Measurements from ENCODE around the gene FOXE3.
A peak's percentile ranks its signal among the peaks of the same experiment; 100 is the strongest.

Gene FOXE3

DNA sequence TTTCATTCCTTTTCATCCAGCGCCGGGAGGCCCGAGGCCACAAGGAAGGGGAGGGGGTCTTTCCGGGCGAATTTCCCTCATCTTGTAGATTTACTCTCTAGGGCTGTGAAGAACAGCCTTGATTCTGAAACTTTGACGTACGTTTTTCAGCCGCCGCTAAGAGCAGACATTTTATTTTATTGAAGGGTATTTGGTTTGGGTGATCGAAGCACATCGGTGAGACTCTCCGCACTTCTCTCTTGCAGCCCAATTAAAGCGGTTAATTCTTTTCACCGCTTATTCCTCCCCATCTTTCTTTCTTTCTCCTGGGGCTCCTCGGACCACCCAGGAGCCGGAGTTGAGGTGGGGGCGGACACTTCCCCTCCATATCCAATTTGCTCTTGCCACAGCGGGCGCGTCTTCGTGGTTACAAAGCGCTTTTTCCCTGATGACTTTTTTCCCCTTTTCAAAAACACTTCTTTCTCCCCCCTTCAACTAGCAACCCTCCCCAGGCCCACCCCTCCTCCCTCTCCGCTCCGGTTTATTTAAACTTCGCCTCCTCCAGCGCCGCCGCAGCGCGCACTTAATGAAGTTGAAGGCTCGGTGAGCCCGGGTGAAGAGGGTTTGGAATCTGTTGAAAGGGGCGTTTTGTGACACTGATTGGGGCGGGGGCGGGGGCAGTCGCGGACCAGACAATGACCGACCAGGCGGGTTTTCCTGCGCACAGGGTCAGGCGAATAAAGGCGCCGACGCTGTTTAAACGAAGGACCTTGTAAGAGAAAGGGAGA lies 27.6 kb downstream of the FOXE3 start:
- no peak overlapping the region for H3K27ac ChIP-seq
- no peak for TF ChIP-seq CTCF (IDR thresholded peaks at IDR 0.05)
- TF ChIP-seq ZFX (IDR thresholded peaks at IDR 0.05; ENCODE audit: borderline replicate concordance), result no peak

DNA sequence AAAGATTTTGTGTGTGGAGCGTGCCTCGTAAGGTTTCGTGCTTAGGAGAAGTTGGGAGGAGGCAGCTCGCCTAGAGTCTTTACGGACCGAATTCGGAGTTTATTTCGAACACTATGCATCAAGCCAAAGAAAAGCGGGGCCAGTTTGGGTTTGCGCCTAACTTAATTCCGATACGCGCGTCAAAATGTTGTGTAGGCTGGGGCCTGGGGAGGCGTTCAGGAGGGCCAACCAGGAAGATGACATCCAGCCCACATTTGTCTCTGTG lies 28.1 kb downstream of the FOXE3 start:
- no peak overlapping the region for H3K27ac ChIP-seq
- no peak for TF ChIP-seq CTCF (IDR thresholded peaks at IDR 0.05)
- no peak for TF ChIP-seq ZFX (IDR thresholded peaks at IDR 0.05; ENCODE audit: borderline replicate concordance)

DNA sequence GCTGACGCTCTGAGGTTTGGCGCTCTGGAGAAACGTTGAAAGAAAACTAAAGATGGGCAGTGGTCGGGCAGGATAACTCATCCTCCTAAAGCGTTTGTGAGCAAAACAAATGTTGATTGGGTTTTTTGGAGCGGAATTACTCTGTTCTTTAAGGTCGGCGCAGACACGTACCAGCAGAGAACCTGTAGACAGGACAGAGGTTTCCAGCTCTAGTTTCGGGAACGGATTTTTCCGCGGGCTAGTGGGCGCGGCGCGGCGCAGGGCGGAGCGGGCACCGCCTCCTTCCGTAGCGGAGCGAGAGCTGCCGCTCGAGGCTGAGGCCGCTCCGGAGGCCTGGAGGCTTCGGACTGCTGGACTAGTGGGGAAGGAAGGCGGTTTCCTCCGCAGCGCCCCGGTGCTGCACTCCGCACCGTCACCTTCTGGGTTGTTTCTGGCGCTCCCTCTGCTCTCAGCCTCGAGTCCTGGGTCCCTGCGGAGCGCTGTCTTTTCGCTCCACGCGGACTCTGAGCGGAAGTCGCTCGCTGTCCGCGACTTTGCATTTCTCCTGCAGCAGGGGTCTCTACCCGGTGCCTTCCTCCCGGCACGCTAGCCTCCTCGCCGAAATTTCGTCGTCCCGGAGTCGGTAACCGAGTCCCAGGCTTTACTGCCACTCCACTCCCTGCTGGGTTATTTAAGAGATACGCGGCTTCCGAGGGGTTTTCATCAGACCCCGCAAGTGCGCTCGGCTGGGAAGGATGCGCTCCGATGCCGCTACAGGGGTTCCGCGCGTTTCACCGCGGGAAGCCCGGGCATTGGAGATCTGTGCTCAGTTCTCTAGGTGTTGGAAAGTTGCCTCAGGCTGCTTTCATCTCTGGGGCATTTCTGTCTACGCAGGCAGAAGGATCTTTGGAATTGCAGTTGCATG lies 28.7 kb downstream of the FOXE3 start:
- TF ChIP-seq CTCF (IDR thresholded peaks at IDR 0.05) (no peak), ZFX (IDR thresholded peaks at IDR 0.05; ENCODE audit: borderline replicate concordance) (no peak)
- H3K27ac ChIP-seq, result no peak overlapping the region

DNA sequence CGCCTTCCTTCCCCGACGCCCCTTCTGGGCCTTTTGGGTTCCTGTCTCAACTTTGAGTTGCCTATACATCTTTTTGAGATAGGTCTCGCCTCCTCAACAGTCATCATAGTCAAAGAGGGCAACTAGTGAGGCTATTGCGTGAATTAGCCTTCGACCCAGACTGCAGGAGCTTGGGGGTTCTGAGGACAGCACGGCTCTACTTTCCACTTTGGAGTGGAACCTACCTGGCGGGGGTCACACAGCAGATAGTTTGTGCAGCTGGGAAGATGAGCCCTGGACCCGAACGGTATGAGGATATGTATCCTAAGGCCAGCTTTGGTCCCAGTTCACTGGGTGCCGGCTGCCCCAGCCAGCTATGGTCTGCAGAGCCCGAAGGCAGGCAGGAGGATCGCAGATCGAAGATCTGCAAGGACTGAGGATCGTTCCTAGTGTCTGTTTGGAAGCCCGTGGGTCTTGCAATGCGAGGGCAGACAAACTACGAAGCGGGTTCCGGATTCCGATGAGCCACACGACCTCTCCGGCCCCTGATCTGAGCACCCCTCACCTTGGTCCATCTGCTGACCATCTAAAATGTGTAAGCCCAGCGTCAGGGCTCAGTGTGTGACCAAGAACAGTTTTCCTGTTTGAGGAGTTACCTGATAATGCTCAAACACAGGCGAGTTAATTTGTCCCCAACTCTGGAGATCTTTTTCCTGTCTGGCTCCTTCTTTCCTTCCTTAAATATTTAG lies 29.9 kb downstream of the FOXE3 start:
- H3K27ac ChIP-seq, result no peak overlapping the region
- no peak for TF ChIP-seq CTCF (IDR thresholded peaks at IDR 0.05)
- no peak for TF ChIP-seq ZFX (IDR thresholded peaks at IDR 0.05; ENCODE audit: borderline replicate concordance)

- TF ChIP-seq ZFX (IDR thresholded peaks at IDR 0.05; ENCODE audit: borderline replicate concordance) (no peak), CTCF (IDR thresholded peaks at IDR 0.05) (no peak)
- no peak overlapping the region for H3K27ac ChIP-seq
Measured at GRCh38 chr1:47448462-47449222, 32.6 kb downstream of the FOXE3 start.

- H3K27ac ChIP-seq, result no peak overlapping the region
Measured at GRCh38 chr1:47449822-47450552, 33.9 kb downstream of the FOXE3 start.

More at GRCh38 chr1:47449822-47450552, 33.9 kb downstream of the FOXE3 start:
- TF ChIP-seq ZFX (IDR thresholded peaks at IDR 0.05; ENCODE audit: borderline replicate concordance) (no peak), CTCF (IDR thresholded peaks at IDR 0.05) (peak; percentile 75)
